NCI-H1930 (cell line): ENCODE results near the gene PCIF1.
"Not testable (repeated sequence)": the region's sequence is repeated elsewhere in the genome, so short reads cannot be mapped to it uniquely, and the experiment has no call there.

Source experiments
- DNase-seq, 2 experiments: peaks; one replicate each; lab custom pipeline; 2025; lab: John Stamatoyannopoulos, UW

PCIF1 gene

DNA sequence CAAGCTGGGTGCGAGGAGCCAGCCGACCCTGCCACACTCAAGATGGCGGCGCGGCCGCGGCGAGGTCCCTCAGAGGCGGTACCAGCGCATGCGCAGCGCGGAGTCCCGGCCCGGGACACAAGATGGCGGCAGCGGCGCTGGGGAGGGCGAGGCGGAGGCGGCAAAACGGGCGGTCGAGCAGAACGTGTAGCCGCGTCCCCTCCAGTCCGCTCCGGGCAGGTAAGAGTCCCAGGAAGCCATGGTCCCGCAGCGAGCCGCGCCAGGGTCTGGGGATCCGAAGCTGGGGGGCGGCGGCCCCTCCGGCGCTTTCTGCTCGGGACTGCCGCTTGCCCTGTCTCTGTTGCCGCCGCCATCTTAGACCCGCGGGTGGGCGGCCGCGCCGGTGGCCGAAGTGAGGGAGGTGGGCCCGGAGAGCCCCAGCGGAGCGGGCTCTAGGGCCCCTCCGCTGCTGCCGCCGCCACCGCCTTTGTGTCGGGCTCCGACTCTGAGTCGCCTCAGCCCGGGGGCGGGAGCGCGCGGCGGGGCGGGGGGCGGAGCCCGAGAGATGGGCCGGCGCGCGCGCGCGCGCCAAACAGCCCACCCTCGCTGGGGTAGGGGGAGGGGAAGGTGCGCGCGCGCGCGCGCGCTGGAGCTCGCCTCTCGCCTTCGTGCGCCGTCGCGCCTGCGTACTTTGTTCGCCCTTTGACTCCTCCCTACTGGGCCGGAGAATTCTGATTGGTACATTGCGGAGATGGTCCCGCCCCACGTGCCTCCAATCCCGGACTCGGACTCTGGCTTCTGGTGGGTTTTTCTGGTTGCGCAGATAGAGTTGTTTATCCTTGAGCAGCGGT lies at the start of gene PCIF1:
TSS of gene PCIF1 (plus strand) at position 98 of the 830 bp plus-strand sequence. CDS start 4,317 bp downstream, outside the sequence.
- peak; percentile 98 to 99 for DNase-seq

DNA sequence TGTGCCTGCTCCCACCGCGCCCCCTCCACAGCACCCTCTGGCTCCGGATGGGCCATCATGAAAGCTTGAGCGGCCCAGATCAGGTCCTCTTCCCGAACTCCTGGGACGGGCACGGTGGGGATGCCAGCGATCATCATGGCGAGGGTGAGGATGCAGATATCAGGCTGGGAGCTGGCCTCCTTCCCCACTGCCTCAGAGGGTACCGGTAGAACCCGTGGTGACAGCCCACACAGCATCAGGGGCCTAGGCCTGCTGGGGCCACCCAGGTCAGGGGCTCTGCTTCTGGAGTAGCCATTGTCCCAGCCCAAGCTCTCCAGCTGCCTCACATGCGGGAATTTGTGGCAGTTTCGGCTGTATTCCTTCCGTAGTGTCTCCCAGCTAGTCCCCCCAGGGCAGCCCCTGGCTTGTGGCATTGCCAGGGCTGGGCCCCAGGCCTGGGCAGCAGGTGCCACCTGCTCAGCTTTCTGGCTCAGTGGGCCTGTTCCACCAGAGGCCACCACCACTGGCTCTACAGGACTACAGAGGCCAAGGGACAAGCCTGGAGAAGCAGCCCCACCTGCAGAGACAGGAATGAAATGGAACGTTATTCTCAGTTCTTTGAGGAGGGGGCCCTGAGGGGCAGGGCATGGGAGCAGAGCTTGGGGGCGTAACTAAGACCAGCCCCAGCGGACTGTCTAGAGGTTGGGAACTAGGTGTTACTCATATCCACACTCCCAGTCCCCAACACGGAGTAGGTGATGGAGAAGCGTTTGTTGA lies 47.7 kb upstream of the PCIF1 start:
- DNase-seq: no peak

DNA sequence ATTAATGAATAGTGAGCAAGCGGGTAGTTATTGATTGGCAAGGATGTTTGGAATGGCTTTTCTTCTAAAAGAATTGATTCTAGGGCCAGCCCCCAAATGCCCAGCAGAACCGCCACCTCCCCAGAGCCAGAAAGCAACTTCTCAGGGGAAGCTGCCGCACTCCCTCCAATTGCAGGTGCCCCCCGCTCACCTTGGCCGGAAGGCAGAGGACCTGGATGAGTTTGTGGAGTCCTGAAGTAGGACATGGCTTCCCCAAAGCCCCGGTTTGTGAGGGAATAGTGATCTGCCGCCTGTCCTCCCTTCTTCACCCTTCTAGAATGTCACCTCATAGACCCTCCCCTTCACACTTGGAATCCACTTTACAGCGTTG lies 47.2 kb upstream of the PCIF1 start, which contains the start of gene SPATA25:
TSS of gene SPATA25 (minus strand) at position 277 of the 370 bp plus-strand sequence. CDS start at position 245, 32 bp downstream.
- DNase-seq: no peak

DNA sequence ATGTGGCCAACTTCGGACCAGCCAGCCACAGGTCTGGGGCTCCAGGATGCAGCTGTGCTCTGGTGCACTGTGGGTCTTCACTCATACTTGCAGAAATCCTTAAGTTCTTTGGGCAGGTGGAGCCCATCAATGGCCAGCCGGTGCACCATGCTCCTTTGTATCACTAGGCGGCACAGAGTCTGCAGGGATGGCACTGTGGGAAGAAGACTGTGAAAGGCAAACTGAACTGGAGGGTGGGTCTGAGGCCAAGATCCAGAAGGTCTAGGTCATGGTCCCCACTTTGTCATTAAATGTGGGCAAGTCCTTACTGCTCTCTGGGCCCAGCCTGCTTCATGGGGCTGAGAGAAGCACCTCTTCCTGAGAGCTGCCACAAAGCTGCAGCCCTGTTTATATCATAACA lies 45.8 kb upstream of the PCIF1 start:
- no peak for DNase-seq

DNA sequence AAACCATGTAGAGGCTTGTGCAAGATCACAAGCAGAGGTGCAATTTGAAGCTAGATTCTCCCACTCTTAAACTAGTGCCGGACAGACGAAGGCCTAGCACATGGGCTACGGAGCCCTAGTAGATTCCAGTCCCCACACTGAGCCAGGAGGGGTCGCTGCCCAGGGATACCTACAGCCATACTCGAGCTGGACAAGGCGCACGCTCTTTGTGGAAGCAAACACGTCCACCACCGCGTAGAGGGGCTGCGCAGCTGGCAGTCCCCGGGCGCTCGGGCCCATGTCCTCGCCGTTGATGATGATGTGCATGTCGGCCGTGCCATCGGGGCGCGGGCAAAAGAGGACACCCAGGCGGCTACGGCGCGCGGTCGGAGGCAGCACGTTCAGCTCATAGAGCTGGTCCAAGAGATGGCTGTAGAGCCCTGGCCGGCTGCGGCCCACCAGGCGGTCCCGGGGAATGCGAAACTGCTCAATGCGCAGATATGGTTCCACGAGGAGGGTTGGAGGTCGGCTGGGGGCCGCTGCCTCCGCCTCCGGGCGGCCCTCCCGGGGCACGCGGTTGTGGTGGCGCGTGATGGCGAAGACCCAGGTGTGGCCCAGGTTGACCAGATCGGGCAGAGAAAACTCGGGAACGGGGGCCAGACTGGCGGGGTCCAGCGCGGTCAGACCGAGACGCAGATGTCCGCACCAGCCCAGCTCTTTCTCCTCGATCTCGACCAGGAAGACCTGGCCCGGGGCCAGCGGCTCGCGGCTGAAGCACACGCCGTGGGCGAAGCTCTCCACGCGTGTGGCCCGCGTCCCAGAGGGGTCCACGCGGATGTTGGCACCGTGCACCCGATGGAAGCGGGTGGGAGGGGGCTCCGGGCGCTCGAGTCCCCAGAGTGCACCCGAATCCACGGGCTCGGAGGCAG lies 44.2 kb upstream of the PCIF1 start:
- DNase-seq: peak; percentile 79 to 83

DNA sequence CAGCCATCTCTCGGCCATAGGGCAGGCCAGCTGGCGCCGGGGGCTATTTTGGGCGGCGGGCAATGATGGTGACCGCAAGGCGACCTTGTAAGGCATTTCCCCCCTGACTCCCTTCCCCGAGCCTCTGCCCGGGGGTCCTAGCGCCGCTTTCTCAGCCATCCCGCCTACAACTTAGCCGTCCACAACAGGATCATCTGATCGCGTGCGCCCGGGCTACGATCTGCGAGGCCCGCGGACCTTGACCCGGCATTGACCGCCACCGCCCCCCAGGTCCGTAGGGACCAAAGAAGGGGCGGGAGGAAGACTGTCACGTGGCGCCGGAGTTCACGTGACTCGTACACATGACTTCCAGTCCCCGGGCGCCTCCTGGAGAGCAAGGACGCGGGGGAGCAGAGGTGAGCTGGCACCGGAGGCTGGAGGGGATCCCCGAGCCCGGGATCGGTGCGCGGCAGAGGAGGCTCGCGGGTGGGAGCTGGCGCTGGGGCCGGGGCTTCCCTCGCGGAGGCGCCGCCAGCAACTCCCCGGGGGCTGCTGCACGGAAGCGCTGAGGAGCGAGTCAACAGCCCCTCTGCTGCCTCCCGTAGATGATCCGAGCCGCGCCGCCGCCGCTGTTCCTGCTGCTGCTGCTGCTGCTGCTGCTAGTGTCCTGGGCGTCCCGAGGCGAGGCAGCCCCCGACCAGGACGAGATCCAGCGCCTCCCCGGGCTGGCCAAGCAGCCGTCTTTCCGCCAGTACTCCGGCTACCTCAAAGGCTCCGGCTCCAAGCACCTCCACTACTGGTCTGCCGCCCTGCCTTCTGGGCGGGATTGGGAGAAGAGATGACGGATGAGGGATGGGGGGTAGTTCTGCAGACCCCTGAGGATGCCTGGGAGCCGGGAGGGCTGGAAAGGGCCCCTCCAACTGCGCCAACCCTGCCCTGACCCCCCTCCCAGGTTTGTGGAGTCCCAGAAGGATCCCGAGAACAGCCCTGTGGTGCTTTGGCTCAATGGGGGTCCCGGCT lies 43.2 kb upstream of the PCIF1 start, which contains the start of the genes CTSA and NEURL2:
TSS of gene CTSA (plus strand) at position 351 of the 999 bp plus-strand sequence. CDS start at position 585, 234 bp downstream.
TSS of gene NEURL2 (minus strand) at position 224 of the 999 bp plus-strand sequence. CDS start at position 7, 217 bp downstream.
- peak; percentile 89 to 94 for DNase-seq

DNA sequence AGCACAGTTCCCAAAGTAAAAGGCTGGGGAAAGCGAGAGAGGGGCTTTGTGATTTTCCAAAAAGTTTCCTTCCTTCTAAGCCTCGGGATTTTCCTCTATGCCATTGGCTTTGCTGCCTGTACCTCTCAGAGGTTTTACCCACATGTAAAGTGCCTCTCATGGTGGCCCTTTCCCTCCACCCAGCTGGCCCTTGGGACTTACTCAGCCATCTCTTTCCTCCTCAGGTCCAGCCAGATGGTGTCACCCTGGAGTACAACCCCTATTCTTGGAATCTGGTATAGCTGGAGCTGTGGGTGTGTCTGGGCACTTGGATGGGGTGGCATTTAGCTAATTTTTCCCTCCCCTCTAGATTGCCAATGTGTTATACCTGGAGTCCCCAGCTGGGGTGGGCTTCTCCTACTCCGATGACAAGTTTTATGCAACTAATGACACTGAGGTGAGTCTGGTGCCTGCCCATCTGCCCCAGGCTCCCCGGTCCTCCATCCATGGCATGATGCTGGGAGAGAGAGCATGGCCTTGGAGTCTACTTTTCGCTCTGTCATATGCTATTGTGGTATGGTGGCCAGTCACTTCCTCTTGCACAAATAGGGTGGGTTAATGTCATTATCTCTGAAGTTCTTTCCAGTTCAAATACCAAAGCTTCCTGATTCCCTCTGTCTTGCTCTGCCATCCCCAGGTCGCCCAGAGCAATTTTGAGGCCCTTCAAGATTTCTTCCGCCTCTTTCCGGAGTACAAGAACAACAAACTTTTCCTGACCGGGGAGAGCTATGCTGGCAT lies 42.2 kb upstream of the PCIF1 start:
- DNase-seq: no peak

DNA sequence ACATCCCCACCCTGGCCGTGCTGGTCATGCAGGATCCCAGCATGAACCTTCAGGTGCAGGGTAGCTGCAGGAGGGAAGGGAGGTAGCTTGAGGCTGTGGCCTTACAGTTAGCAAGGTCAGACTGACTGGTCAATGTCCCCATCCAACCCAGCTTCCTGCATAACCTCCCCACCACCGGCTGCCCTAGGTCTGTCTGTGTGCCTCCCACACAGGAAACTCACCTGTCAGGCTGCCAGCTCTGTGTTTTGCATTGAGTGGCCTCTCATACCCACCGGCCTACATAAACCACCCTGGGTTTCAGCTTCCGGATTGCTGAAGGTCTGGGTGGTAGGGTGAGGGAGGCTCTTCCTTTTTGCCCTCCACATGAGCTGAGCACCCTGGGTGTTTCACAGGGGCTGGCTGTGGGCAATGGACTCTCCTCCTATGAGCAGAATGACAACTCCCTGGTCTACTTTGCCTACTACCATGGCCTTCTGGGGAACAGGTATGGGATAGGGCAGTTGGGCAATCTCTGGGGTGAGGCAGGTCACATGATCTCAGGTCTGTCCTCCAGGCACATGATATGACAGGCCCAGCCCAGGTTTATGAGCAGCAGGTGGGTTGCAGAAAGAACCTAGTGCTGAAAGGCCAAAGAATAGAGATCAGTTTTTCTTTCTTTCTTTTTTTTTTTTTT lies 41.5 kb upstream of the PCIF1 start:
- DNase-seq: no peak

DNA sequence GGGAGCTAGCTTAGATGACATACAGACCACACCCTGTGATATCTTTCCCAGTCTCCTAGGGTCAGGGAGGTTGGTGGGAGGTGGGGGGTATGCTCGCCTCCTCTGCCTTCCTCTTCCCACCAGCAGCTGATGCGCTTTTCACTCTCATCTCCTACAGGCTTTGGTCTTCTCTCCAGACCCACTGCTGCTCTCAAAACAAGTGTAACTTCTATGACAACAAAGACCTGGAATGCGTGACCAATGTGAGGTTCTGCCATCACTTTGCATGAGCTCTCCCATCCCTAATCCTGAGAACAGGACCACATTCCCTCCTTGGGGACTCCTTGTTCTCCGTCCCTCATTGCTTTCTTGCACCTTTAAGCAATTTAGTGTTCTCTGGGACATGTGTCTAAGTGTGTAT lies 40.7 kb upstream of the PCIF1 start:
- DNase-seq: no peak

DNA sequence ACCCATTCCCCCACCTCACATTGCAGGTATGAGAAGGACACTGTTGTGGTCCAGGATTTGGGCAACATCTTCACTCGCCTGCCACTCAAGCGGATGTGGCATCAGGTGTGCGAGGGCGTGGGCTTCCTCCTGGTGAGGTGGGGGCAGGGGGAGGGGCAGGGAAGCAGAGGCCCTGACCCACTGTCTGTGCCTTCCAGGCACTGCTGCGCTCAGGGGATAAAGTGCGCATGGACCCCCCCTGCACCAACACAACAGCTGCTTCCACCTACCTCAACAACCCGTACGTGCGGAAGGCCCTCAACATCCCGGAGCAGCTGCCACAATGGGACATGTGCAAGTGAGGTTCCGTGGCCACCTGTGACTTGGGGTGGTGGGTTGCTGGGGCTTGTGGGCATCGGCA lies 39.7 kb upstream of the PCIF1 start:
- no peak for DNase-seq

DNA sequence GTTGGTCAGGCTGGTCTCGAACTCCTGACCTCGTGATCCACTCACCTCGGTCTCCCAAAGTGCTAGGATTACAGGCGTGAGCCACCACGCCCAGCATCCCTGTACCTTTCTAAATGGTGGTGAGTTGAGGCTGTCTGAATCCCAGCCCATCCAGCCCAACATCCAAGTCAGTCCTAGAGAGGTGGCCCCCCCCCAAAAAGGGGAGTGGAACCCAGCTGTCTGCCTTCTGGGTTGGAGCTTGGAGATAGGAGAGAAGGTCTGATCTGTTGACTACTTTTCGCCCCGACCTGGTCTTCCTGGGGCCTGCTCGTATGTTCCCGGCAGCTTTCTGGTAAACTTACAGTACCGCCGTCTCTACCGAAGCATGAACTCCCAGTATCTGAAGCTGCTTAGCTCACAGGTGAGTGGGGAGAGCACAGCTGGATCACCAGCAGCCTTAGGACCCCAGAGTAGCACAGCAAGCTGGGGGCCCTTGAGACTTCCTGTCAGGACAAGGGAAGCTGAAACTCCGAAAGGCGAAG lies 37.8 kb upstream of the PCIF1 start:
- DNase-seq: no peak

DNA sequence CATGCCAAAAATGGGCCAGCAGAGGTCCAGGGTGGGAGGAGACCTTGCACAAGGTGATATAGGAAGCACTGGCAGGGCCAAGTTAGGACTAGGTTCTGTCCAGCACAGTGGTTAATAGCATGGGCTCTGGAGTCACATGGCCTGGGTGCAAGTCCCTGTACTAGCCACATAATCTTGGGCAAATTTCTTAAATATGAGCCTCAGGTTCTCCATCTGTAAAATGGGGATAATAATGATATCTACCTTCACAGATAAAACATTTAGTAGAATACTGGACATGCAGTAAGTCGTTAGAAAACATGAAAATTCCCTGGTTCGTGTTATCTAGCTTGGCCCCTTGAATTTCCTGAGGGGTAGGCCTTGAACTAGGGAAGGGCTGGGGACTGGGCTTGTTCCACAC lies 37.2 kb upstream of the PCIF1 start:
- DNase-seq: no peak

DNA sequence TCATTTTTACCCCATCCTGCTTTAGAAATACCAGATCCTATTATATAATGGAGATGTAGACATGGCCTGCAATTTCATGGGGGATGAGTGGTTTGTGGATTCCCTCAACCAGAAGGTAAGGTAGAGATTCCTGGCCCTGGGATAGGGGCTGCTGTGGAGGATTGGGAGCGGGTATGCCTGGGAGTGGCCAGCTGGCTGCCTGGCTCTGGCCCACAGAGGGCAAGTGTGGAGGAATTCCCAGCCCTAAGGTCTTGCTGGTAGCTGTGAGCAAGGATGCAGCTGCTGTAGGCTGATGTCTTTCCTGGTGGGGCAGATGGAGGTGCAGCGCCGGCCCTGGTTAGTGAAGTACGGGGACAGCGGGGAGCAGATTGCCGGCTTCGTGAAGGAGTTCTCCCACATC lies 36.8 kb upstream of the PCIF1 start:
- no peak for DNase-seq

DNA sequence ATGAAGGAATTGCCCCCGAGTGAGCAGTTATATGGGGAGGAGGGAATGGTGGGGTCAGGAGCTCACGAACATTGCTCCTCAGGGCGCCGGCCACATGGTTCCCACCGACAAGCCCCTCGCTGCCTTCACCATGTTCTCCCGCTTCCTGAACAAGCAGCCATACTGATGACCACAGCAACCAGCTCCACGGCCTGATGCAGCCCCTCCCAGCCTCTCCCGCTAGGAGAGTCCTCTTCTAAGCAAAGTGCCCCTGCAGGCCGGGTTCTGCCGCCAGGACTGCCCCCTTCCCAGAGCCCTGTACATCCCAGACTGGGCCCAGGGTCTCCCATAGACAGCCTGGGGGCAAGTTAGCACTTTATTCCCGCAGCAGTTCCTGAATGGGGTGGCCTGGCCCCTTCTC lies 36.2 kb upstream of the PCIF1 start:
- no peak for DNase-seq

DNA sequence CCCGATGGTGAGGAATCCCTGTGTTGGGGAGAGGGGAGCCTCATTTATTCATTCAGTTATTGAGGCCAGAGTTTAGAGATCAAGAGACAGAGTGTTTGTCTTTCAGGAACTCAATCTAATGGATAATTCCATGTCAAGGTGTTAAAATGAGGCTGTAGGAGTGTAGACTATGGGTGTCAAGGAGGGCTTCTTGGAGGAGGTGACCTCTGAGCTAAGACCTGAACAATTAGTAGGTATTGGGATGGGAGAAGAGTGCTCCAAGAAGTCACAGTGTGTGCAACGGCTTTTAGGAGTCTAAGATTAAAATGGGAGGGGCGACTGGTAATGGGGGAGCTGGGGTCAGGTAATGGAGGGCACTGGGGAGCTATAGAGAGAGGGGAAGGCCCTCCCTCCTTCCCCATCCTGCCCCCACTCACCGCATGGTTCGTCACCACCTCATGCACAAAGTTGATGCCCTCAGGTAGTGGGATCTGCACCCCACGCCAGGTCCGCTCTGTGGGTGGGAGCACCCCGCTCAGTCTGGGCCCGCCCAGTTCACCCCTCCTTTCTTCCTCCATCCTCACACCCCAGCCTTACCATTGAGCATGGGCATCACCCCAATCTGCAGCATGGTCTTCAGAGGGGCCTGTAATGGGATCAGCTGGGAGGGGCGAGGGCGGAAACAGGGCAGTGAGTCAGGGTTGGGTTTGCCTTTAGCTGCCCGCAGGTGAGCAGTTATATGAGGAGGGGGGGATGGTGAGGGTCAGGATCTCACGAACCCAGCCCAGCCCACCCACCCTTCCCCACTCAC lies 35.2 kb upstream of the PCIF1 start:
- no peak for DNase-seq

DNA sequence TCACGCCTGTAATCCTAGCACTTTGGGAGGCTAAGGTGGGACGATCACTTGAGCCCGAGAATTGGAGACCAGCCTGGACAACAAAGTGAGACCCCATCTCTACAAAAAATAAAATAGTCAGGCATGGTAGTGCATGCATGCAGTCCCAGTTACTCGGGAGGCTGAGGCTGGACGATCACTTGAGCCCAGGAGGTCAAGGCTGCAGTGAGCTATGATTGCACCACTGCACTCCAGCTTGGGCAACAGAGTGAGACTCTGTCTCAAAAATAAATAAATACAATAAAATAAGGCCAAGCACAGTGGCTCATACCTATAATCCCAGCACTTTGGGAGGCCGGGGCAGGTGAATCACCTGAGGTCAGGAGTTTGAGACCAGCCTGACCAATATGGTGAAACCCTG lies 33.2 kb upstream of the PCIF1 start:
- DNase-seq: not testable (repeated sequence)

DNA sequence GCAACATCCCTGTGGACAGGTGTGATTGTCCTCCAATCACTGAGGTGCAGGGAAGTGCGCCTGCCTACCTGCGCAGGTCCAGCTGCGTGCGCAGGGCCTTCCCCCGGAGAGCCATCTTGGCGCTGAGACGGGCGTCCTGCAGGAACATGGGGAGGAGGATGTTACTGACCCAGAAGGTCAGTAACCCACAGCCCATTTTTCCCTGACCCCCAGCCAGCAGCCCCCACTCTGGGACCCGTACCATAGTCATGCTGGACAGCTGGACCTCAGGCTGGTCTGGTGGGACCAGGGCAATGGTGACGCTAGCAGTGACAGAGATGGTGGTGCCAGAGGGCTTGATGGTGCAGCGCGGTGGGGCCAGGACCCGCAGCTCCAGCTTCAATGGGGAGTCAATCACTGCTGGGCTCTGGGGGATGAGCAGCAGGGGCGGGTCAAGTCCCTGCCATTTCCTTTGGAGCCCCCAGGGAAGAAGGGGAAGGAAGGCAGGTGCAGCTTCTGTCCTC lies 32.2 kb upstream of the PCIF1 start:
- DNase-seq: no peak
